ENCODE measurements around the gene ABCA3. TPM values are rescaled to one million over a fixed set of nuclear protein-coding genes. Genes with fewer than 3 reads are reported as not detected.
A peak's percentile ranks its signal among the peaks of the same experiment; 100 is the strongest.

The ABCA3 gene
- total RNA-seq, 1 experiment from 2014 or later: 58.4 TPM

DNA sequence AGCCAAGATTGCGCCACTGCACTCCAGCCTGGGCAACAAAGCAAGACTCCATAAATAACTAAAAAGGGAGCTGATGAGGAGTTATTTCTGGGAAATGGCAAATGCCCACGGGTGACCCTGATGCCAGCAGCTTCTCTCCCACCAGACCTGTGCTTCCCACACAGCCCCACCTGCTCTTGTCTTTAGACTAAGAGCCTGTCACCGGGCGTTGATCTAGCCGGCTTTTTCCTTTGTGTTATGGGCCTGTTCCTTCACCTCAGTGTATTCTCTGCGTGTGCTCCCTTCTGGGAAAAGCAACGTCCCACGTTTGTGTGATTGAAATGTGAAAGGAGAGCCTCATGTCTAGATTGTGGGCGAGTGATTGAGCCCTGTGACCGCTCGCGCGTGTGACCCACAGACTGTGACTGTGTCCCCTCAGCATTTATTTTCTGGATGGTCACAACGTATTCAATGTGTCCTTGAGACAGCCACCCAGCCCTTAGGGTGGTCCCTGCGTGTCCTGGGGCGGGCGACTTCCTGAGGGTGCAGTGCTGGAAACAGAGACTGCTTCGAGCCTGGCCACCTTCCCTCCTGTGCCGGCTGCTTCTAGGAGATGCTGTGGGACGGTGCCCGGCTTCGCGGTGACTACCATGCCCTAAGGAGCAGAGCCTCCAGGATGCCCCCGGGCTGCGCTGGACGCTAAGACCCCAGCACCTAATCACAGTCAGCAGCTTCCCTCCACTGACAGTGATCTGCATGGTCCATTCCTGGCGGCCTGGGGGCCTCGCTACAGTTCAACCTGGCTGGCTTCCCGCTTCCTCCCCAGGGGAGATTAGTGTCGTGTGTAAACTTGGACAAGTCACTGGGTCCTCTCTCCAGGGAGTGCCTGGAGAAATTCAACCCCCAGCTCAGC, 64.8 kb downstream of the ABCA3 start:
- H3K9me3 ChIP-seq (ENCODE audit: control insufficient read depth, insufficient read depth, low read depth, low read length): no peaks in the 10 kb centered on the region
- ChIA-PET CTCF (no interaction called here), POLR2A (no interaction called here)
- no peak for TF ChIP-seq SIN3A (IDR thresholded peaks at IDR 0.05; ENCODE audit: borderline replicate concordance, insufficient read depth, low read depth, low read length)
- TF ChIP-seq, protein P1, sequence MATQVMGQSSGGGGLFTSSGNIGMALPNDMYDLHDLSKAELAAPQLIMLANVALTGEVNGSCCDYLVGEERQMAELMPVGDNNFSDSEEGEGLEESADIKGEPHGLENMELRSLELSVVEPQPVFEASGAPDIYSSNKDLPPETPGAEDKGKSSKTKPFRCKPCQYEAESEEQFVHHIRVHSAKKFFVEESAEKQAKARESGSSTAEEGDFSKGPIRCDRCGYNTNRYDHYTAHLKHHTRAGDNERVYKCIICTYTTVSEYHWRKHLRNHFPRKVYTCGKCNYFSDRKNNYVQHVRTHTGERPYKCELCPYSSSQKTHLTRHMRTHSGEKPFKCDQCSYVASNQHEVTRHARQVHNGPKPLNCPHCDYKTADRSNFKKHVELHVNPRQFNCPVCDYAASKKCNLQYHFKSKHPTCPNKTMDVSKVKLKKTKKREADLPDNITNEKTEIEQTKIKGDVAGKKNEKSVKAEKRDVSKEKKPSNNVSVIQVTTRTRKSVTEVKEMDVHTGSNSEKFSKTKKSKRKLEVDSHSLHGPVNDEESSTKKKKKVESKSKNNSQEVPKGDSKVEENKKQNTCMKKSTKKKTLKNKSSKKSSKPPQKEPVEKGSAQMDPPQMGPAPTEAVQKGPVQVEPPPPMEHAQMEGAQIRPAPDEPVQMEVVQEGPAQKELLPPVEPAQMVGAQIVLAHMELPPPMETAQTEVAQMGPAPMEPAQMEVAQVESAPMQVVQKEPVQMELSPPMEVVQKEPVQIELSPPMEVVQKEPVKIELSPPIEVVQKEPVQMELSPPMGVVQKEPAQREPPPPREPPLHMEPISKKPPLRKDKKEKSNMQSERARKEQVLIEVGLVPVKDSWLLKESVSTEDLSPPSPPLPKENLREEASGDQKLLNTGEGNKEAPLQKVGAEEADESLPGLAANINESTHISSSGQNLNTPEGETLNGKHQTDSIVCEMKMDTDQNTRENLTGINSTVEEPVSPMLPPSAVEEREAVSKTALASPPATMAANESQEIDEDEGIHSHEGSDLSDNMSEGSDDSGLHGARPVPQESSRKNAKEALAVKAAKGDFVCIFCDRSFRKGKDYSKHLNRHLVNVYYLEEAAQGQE (IDR thresholded peaks at IDR 0.05; ENCODE audit: insufficient read depth in 1 of 2, low read depth in 2 of 2, low read length in 1 of 2): no peak
- TF ChIP-seq TCF7L2 (IDR thresholded peaks at IDR 0.05; ENCODE audit: low read depth, low read length): no peak
- TF ChIP-seq, protein P2, sequence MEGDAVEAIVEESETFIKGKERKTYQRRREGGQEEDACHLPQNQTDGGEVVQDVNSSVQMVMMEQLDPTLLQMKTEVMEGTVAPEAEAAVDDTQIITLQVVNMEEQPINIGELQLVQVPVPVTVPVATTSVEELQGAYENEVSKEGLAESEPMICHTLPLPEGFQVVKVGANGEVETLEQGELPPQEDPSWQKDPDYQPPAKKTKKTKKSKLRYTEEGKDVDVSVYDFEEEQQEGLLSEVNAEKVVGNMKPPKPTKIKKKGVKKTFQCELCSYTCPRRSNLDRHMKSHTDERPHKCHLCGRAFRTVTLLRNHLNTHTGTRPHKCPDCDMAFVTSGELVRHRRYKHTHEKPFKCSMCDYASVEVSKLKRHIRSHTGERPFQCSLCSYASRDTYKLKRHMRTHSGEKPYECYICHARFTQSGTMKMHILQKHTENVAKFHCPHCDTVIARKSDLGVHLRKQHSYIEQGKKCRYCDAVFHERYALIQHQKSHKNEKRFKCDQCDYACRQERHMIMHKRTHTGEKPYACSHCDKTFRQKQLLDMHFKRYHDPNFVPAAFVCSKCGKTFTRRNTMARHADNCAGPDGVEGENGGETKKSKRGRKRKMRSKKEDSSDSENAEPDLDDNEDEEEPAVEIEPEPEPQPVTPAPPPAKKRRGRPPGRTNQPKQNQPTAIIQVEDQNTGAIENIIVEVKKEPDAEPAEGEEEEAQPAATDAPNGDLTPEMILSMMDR (IDR thresholded peaks at IDR 0.05): no peak
- no peak for TF ChIP-seq POLR2AphosphoS5 (IDR thresholded peaks at IDR 0.05; ENCODE audit: low read depth, low read length)
- intact Hi-C loops (cut with micrococcal nuclease; ENCODE audit: unreplicated experiment): no loop called here
- H3K27me3 ChIP-seq (ENCODE audit: control insufficient read depth, insufficient read depth, low read length): no peaks in the 10 kb centered on the region
- in situ Hi-C loops (cut with HindIII; ENCODE audit: low pct_unique_long_range_greater_than_20kb, low sequenced_read_pairs): no loop called here
- no peaks in the 10 kb centered on the region for H3K4me1 ChIP-seq (ENCODE audit: control insufficient read depth, insufficient read depth, low read length)
- no peaks in the 10 kb centered on the region for H3K36me3 ChIP-seq (ENCODE audit: control insufficient read depth, insufficient read depth, low read length)
- no peak overlapping the region for H3K4me3 ChIP-seq (ENCODE audit: low read depth in 2 of 2, low read length in 2 of 2)
- ATAC-seq (no peak), DNase-seq (ENCODE audit: low read depth, low spot score) (no peak)
- no peak overlapping the region for H3K27ac ChIP-seq (ENCODE audit: low read length)
- TSS peak; percentile 89 for BruUV-seq (replicated peaks)

DNA sequence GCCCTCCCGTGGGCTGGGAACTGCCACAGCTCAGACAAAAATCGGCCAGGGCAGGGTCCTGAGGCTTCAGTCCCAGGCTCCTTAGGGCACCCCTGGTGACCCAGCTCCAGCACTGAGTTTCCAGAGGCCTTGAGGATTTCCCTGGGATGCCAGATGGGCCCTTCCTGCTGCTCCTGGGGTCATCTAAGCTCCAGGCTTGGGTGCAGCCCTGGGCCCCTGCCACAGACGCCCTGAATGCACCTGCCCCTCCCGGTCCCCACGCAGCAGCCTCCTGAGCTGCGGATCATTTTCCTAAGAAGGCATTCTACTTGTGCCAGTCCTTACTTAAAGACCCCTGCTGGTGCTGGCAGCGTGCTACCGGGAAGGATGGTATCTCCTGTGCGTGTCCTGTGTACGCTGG, 66.6 kb downstream of the ABCA3 start:
- in situ Hi-C loops (cut with HindIII; ENCODE audit: low pct_unique_long_range_greater_than_20kb, low sequenced_read_pairs) (no loop called here), intact Hi-C loops (cut with micrococcal nuclease; ENCODE audit: unreplicated experiment) (no loop called here)
- ATAC-seq (no peak), DNase-seq (ENCODE audit: low read depth, low spot score) (no peak)
- no peak overlapping the region for H3K4me3 ChIP-seq (ENCODE audit: low read depth in 2 of 2, low read length in 2 of 2)
- H3K4me1 ChIP-seq (ENCODE audit: control insufficient read depth, insufficient read depth, low read length): peaks cover 7% of the 10 kb centered on the region
- POLR2A ChIA-PET: no interaction called here
- BruUV-seq (replicated peaks): no TSS peak
- TF ChIP-seq POLR2AphosphoS5 (IDR thresholded peaks at IDR 0.05; ENCODE audit: low read depth, low read length): no peak
- TF ChIP-seq, protein P1 (IDR thresholded peaks at IDR 0.05; ENCODE audit: insufficient read depth in 1 of 2, low read depth in 2 of 2, low read length in 1 of 2): no peak
- no peak for TF ChIP-seq TCF7L2 (IDR thresholded peaks at IDR 0.05; ENCODE audit: low read depth, low read length)
- no peak for TF ChIP-seq SIN3A (IDR thresholded peaks at IDR 0.05; ENCODE audit: borderline replicate concordance, insufficient read depth, low read depth, low read length)
- TF ChIP-seq, protein P2 (IDR thresholded peaks at IDR 0.05): no peak
- no peaks in the 10 kb centered on the region for H3K36me3 ChIP-seq (ENCODE audit: control insufficient read depth, insufficient read depth, low read length)
- CTCF ChIA-PET: no interaction called here
- no peak overlapping the region for H3K27ac ChIP-seq (ENCODE audit: low read length)
- no peaks in the 10 kb centered on the region for H3K9me3 ChIP-seq (ENCODE audit: control insufficient read depth, insufficient read depth, low read depth, low read length)
- no peaks in the 10 kb centered on the region for H3K27me3 ChIP-seq (ENCODE audit: control insufficient read depth, insufficient read depth, low read length)
